H1 (cell line): ENCODE results near the gene SSRP1. TPM values are rescaled to one million over a fixed set of nuclear protein-coding genes. Genes with fewer than 3 reads are reported as not detected.

ENCODE experiments used
- CBX5 ChIP-seq: fragments of 300-800, 300-1000 bp; sonication (generic); IDR thresholded peaks from 2 replicates; pipeline ENCODE4 v1.7.1; 2016; ENCODE audit warnings: antibody characterized with exemption, low read length, low read depth
- CBX8 ChIP-seq: fragments of 300-800, 300-1000 bp; sonication (generic); IDR thresholded peaks from 2 replicates; pipeline ENCODE4 v1.7.1; 2016; ENCODE audit warnings: low read depth, low read length, borderline replicate concordance
- CREB1 ChIP-seq: IDR thresholded peaks from 2 replicates; pipeline ENCODE4 v1.6.1; 2012; ENCODE audit warnings: inconsistent platforms
- EZH2 ChIP-seq: fragments of 200-600 bp; sonication (generic); IDR thresholded peaks from 2 replicates; pipeline ENCODE4 v1.7.1; 2012; ENCODE audit warnings: low read depth, mild to moderate bottlenecking, moderate library complexity, low read length, inconsistent platforms; ENCODE audit not compliant: severe bottlenecking
- JUN ChIP-seq: IDR thresholded peaks from 2 replicates; pipeline ENCODE4 v1.6.1; 2011; ENCODE audit warnings: low read depth, mild to moderate bottlenecking, improper control_type of control experiment, low read length
- RNF2 ChIP-seq: fragments of 200-900, 300-1000 bp; sonication (generic); IDR thresholded peaks from 2 replicates; pipeline ENCODE4 v1.7.1; 2016; ENCODE audit warnings: borderline replicate concordance, low read depth, mild to moderate bottlenecking, antibody characterized with exemption, low read length; ENCODE audit not compliant: poor library complexity, severe bottlenecking; ENCODE audit errors: missing control alignments
- SUZ12 ChIP-seq: fragments of 200-600 bp; sonication (generic); IDR thresholded peaks from 2 replicates; pipeline ENCODE4 v1.6.1; 2012; ENCODE audit warnings: mild to moderate bottlenecking, inconsistent platforms, low read length, moderate library complexity, mixed read lengths
- polyA plus RNA-seq, 7 experiments: library from polyadenylated mRNA; depleted of rRNA in 3 of 7; stranded (reverse) in 5 of 7; unstranded in 2 of 7; fragments of >200 nt in 5 of 7; fragments of 200-250 nt in 2 of 7; gene quantifications; 1 replicate in 5 of 7; 2 replicates in 1 of 7; 4 replicates in 1 of 7; pipeline versions ENCODE4 v1.2.1 to v1.2.3, GENCODE V29; 2011 to 2013; ENCODE audit warnings: missing spikeins in 2 of 7, mixed read lengths in 2 of 7
- total RNA-seq: library from RNA; stranded (reverse); fragmentation: NEBNext Ultra II Directional; extraction: Animal tissue kit (Norgen Biotek cat#: 25700); gene quantifications from 2 replicates; pipeline ENCODE4 v1.2.1, GENCODE V29; 2021

The SSRP1 gene
- total and polyA plus RNA-seq, 2 of the 8 experiments (the other 6 are each of a cell fraction or from before 2014, with no cell fraction given), result 259 to 281 TPM

DNA sequence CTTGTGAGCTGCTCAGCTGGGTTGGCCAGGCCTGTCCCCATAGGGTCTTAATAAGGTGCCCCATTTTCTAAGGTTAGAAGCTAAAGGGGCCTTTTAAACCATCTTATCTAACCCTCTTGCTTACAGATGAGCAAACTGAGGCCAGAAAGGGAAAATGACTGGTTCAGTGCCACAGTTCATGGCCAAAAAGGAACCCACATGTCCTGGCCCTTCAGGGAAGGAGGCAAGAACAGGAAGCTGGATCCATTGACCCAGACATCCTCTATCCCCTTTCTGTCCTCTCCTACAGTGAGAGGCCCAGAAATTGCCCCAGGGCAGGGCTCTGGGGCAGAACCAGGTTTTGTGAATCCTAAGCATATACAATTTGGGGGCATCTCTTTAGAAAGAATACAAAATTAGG is 35.2 kb upstream of the SSRP1 start (continued):
- TF ChIP-seq CBX8, result no peak
- TF ChIP-seq JUN, result no peak
- TF ChIP-seq RNF2, result no peak
- TF ChIP-seq SUZ12, result no peak
- no peak for TF ChIP-seq CBX5
- no peak for TF ChIP-seq CREB1
- TF ChIP-seq EZH2, result no peak
